Adipose tissue (tissue), 3 donors: Measurements from ENCODE around the gene RTN4R. TPM values are rescaled to one million over a fixed set of nuclear protein-coding genes. Genes with fewer than 3 reads are reported as not detected.
"Not testable (repeated sequence)": the region's sequence is repeated elsewhere in the genome, so short reads cannot be mapped to it uniquely, and the experiment has no call there.

Source experiments
- H3K27ac ChIP-seq: one replicate; pipeline ENCODE4 v1.5.1; 2013; ENCODE audit warnings: low read depth, low read length
- WGBS, 3 donors: extraction: QIAGEN DNeasy Blood & Tissue Kit; methylation state at CpG; one replicate each; pipeline ENCODE4 v1.1.7; 2013; 5-methylcytosine and 5-hydroxymethylcytosine counted together
- polyA plus RNA-seq, 3 donors: library from polyadenylated mRNA; stranded (reverse); fragments of 200-250 nt; gene quantifications; one replicate each; pipeline ENCODE4 v1.2.3, GENCODE V29; 2013
- donor health status: healthy with polysubstance abuse.
- donor health status: Bipolar disorder and iron deficiency.
- donor health status: healthy.

The RTN4R gene
- polyA plus RNA-seq, 3 donors: 0.22 to 7.2 (median 0.59) TPM

DNA sequence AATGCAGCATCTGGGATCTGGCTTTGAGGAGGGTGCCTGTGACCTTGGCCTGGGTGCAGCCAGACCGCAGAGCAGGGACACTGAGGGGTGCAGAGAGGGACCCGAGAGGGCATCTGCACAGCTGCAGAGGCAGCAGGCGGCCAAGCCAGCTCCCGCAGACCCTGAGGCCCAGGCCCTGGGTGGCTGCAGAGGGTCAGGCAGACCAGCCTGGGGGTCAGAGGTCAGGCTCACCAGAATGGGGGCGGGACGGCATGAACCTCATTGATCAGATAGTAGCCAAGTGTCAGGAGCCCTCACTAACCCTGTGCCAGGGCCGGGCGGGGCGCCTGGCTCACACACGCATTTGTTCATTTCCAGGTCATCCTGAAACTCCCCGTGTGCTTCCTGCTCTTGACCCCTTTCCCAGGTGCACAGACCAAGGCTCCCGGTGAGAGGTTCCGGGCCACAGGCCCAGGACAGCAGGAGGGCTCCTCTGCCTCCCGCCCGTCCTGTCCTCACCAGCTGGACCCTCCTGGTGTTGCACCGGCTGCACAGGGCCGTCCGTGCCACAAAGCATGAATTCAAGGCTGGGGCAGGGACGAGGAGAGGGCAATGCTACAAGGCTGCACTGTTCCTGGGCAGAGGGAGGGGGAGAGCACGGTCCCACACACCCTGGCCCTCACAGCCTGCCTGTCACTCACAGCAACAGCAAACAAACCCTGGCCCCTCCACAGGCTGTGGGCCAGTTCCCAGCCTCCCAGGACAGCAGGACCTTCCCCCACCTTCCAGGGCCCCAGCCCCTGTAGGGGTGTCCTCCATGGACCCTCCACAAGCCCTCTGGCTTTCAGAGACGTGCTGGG is 3.3 kb downstream of the RTN4R start:
- H3K27ac ChIP-seq: no peak overlapping the region
- WGBS, 3 donors: 49 to 80% (median 75%) methylated on average over 17 to 21 of the region's 21 CpGs

DNA sequence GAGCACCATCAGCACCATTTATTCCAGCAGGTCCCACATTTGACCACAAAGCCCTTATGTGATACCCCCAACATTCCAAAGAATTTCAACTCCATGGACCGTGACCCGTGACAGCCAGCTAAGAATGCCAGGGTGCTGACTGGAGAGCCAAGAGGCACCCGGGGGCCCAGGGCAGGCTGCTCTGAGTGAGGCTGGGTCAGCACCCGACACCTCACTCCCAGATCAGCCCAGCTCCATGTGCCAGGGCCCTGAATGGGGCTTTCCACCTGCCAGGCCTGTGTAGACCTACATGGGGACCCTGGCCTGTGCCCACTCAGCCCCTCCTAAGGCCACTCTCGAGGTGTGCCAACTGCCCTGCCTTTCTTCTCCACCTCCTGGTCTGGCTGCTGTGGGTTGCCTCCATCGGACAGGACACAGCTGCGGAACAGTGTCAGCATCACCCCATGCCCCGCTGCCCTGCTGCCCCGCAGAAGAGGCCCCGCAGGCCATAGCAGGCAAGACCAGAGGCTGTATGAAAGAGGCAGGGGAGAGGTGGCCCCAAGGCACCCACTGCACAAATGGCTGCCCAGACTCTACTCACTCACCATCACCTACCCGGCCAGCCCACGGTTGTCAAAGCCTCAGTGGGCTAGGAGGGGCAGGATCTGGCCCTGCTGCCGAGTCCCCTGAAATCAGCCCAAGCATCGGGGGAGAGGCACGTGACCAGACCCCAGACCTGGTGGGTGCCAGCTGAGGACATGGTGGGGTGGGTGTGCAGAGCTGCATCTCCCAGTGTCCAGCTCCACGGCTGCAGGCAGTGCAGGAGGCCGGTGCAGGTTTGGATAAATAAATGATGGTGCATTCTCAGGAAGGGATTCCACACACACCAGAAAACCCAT is 4.5 kb downstream of the RTN4R start:
- 88 to 94% (median 93%) methylated on average over 15 to 17 of the region's 17 CpGs for WGBS, 3 donors
- not testable (repeated sequence) for H3K27ac ChIP-seq

DNA sequence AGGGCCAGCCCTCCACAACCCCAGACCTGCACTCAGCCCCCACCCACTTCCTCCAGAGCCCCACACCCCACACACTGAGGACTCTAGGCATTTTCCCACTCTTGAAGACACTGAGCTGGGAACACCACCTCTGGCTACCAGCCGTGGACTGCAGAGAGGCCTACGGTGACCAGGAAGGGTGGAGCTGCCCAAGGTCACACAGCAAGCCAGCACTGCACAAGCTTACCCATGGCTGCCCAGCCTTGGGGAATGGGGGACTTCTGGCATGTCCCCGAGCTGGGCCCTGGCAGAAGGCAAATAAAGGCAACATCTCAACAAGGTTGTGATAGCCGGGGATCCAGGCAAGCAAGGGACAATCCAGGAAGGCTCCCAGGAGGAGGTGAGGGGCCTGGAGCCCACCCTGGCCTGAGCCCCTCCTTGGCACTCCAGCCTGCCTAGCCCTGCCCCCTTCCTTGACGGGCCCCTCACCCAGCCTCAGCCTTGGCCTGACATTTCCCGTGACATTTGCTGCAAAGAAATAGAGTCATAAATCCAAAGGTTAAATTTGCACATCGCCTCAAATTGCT is 5.5 kb downstream of the RTN4R start:
- WGBS, 3 donors: 41 to 86% (median 78%) methylated on average over 7 of the region's 7 CpGs
- H3K27ac ChIP-seq: no peak overlapping the region

DNA sequence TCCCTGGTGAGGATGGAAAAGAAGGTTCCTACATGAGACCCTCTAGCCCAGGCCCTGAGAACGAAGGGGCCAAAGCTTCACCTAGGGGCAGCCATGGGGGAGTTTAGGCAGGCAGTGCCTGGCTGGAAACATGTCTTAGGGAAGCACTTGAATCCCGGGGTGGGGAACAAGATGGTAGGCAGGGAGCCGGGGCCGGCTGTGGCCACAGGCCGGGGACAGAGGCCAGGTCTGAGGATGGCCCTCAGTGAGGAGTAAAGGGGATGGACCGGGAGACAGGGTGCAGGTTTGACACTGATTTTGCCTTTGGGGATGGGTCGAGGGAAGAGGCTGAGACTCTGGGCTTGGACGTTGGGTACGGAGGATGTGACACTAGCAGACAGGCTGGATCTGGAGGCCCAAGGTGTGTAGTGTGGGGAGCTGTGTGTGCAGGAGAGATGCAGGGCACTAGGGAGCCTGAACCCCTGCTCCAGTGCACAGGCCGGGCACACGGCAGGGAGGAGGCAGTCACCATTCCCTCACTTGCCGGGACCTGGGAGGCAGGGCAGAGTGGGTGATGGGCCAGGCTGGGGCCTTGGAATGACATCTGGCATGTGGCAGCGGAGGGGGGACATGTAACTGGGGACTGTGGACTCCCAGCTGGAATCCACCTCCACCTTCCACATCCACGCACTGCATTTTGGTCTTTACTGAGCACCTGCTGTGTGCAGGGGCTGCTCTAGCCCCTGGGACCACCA is 6.1 kb downstream of the RTN4R start:
- no peak overlapping the region for H3K27ac ChIP-seq
- 86 to 95% (median 87%) methylated on average over 9 to 14 of the region's 14 CpGs for WGBS, 3 donors

DNA sequence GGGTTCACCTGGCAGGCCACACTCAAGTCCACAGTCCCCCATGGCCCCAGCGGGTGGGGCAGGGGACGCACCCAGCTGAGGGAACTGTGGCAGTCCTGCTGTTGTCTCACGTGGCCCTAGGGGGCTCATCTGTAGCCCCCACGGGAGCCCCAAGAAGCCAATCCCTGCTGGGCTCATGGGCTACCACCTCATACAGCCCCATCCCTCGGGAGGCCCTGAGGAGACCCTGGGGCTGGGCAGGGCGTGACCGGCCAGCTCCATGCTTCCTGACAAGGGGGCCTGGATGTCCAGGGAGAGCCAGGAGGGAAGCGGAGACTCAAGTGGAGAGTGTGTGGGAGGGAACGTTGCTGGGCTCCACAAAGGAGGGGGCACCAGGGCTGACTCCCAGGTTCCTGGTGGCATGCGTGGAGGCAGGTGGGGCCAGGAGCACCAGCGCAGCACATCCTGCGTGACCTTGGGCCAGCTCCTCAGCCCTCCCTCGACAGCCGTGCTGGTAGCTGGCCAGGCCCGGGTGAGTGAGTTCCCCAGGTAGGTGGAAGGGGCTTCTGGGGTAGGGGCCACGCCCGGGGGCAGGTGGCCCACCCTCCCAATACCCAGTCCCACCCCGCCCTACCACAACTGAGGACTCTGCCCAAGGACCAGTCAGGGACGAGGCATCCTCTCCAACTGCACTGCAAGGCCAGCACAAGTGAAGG is 7.9 kb downstream of the RTN4R start:
- 79 to 87% (median 85%) methylated on average over 16 to 19 of the region's 19 CpGs for WGBS, 3 donors

DNA sequence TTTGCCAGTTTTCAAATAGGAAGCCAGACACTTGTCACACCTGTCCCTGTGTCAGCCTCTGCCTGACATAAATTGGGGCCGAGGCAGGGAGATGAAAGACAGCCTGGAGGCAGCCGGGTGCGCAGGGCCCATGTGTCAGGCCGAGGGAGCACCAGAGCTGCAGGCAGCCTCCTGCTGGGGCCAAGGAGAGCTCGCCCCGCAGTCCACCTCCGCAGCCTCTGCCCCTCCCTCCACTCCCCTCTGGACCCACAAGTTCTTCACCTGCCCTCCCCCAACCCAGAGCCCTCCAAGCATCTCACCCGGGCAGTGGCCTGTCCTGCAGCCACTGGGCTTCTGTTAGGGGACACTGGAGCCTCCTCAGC is 8.8 kb downstream of the RTN4R start:
- 83 to 96% (median 96%) methylated on average over 4 to 8 of the region's 8 CpGs for WGBS, 3 donors
- no peak overlapping the region for H3K27ac ChIP-seq

More for the DNA sequence above, 7.9 kb downstream of the RTN4R start:
- H3K27ac ChIP-seq: no peak overlapping the region

DNA sequence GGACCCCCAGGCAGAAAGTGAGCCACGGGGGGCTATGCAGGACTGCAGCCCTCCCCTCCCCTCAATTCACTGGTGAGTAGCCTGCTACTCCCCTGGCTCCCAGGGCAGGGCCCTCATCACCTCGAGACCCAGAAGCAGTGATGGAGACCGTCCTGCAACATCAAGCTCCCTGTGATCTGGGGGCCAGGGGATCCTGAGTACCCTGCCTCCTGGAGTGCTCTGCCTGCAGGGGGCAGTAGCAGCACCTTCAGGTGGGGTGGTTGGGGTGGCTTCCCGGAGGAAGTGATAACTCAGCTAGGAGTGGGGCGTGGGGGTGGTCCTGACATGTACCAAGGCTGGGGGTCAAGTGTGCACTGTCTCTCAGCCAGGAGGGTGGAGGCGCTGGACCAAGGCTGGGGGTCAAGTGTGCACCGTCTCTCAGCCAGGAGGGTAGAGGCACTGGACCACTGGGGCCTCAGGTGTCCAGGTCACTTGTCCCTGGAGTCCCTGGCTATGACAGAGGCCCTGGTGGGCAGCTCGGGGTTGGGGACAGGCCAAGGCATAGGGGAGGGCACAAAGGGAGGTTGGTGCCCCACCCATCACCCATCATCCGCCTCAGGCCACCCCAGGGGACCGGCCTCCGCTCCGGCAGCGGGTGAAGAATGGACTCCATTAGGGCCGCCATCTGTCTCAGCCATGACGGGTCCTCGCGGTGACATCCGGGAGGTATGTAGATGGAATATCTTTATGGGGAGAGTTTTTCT is 9.4 kb downstream of the RTN4R start:
- 91 to 95% (median 94%) methylated on average over 18 of the region's 18 CpGs for WGBS, 3 donors
- no peak overlapping the region for H3K27ac ChIP-seq

DNA sequence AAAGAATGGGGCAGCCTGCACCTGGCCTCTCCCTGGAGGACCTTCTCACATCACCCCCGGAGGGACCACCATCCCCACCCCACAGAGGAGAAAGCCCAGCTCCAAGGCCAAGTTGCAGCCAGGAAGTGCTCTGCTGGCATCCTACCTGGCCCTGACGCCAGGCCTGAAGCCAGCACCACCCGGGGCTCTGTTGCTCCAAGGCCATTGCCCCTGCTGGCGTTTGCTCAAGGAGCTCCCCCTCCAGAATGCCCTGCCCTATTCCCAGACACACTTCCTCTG is 10.2 kb downstream of the RTN4R start:
- 47 to 83% (median 82%) methylated on average over 4 of the region's 4 CpGs for WGBS, 3 donors
- H3K27ac ChIP-seq: no peak overlapping the region

DNA sequence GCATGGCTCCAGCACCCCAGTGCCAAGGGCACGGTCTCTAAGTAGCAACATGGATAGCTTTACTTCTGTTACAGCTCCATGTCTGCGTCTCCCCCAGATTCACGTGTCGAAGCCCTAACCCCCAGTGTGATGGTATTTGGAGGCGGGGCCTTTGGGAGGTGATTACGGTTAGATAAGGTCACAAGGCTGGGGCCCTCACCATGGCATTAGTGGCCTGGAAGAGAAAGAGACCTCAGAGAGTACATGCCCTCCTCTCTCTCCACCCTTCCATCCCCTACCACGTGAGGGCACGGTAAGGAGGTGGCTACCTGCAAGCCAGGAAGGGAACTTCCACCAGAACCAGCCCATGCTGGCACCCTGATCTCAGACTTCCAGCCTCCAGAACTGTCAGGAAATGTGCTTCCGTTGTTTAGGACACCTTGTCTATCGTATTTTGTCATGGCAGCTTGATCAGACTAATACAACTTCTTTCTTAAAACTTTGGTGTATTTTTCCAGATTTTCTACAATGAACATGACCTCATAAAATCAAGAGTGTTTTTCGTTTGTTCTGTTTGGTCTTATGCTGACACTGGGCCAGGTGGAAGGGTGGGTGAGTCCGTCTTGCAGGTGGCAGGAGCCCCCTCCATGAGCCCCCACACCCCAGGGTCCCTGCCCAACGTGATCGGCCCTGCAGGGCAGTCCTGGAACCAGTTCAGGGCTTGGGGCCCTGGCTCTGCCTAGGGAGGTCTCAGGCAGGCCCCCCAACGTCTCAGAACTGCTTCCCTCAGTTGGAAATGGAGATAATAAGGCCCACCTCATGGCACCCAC is 10.7 kb downstream of the RTN4R start:
- 90 to 95% (median 92%) methylated on average over 15 of the region's 15 CpGs for WGBS, 3 donors
- H3K27ac ChIP-seq: no peak overlapping the region

DNA sequence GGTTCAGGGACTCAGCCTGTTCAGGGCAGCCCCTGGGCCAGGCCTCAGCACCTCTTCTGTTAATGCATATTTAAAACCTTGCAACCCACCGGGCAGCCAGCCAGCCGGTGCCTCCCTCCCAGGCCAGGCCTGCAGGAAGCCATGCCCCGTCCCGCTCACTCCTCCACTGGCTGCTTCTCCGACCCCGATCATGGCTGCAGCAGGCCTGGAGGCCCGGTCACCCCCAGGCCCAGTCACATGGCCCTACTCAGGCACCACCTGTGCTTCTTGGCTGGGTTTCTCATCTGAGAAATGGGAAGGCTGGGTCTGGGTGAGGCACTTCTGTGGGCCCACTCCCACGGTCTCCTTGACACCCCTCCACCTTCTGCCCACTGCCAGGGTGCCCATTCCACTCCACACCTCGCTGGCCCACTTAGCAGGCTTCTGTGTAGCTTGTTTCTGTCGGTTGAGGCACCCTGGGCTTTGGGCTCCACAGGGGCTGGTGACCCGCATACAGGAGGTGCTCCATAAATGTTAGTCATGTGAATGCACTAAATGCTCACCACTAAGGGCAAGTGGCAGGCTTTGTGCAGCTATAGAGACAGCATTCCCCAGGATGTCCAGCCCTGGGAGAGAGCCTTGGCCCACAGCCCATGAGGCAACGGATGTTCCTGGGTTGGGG is 11.4 kb downstream of the RTN4R start:
- no peak overlapping the region for H3K27ac ChIP-seq
- WGBS, 3 donors: 72 to 79% (median 75%) methylated on average over 12 of the region's 12 CpGs

DNA sequence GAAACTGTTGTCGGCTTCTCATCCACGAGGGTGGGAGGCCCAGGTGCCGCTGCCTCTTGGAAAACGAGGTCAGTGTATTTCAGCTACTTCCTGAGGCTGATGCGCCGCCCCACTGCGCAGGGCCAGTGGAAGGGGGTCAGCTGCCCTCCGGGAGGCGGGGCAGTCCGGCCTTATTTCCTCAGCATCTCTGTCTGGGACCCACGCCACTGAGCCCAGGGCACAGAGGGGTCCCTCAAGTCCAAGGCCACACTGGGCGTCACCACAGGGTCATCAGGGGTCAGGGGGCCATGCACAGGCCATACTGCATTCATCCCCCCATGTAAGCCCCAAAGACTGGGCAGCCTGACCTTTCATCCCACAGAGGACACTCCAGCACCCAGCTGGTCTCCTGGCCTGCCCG is 12.1 kb downstream of the RTN4R start:
- no peak overlapping the region for H3K27ac ChIP-seq
- WGBS, 3 donors: 88 to 91% (median 89%) methylated on average over 13 of the region's 13 CpGs

DNA sequence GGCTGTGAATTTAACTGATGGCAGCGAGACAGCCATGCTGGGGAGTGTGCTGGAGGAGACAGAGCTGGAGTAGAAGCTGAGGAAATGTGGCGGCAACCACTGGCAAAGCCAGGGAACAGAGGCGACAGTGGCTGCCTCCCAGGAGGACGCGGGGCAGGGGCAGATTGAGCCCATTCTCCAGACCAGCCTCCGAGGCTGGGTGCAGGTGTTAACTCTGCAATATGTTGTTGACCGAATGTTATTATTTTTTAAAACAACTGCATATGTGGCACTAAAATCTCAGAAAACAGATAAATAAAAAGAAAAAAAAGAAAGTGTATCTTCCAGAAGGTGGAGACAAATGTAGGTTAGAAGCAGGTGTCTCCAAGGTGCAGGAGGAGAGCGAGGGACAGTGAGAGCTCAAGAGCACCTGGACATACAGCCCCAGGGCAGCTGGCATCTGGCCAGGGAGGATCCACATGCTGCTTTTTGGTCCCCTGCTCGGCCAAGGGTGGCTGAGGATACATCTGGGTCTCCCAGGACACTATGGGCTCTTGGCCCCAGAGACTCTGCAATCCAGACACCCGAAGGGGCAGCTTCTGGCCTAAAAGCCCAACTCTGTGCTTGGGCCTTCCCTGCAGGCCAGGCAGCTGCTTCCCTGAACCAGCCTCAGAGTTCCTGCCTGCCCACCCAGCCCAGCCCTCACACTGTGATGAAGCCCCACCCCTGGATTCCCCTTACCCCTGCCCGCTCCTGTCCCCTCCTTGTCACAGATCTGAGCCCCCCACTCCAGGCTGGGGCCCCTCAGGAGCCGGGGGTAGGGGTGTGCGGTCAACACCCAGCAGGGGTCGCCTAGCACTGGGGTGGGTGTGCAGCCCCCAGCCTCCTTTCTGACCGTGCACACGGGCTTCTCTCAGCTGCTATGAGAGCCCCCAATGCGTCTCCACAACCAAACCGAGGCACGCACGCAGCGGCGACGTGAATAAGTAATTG is 12.9 kb downstream of the RTN4R start:
- no peak overlapping the region for H3K27ac ChIP-seq
- WGBS, 3 donors: 89 to 91% (median 89%) methylated on average over 23 of the region's 23 CpGs

DNA sequence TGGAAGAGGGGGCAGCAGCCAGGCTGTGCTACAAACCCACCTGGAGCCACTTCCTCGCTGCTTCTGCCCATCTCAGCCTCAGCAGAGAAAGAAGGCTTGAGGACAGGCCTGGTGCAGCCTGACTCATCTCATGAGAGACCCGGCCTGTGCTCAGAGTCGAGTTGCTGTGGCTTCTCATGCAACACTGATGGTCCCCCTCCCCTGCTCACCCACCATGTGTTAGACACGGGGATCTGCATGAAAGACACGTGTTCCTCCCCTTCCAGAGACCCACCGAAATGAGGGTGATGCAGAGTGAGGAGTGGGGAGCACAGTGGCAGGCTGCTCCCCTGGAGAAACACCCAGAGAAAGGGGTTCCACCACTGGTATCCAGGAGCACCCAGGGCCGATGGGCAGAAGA is 15.0 kb downstream of the RTN4R start:
- 90 to 93% (median 90%) methylated on average over 7 of the region's 7 CpGs for WGBS, 3 donors
- H3K27ac ChIP-seq: no peak overlapping the region

DNA sequence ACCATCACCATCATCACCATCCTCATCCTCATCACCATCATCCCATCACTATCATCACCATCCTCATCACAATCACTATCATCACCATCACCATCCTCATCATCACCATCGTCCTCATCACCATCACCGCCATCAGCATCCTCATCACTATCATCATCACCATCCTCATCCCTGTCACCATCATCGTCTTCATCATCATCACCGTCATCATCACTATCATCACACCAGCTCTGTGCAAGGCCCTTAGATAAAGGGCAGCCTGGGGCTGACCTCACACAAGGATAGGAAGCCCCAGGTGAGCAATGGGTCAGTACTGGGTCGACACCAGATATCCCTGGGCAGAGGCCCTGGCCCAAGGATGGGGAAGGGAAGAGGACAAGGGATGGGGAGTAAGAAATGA is 16.1 kb downstream of the RTN4R start:
- no peak overlapping the region for H3K27ac ChIP-seq
- WGBS, 3 donors: 94 to 96% (median 94%) methylated on average over 5 of the region's 5 CpGs

DNA sequence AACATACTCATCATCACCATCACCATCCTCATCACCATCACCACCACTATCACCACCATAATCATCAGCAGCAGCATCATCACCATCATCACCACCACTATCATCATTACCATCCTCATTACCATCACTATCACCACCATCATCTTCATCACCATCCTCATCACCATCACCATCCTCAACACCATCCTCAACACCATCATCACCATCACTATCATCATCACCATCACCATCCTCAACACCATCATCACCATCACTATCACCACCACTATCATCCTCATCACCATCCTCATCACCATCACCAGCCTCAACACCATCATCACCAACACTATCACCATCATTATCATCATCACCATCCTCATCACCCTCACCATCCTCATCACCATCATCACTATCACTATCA is 16.6 kb downstream of the RTN4R start:
- H3K27ac ChIP-seq: no peak overlapping the region
